GM18507 (cell line): Measurements from ENCODE around the gene PSMD6.
A peak's percentile ranks its signal among the peaks of the same experiment; 100 is the strongest.

ENCODE experiments used
- DNase-seq: peaks from one replicate; pipeline ENCODE4 v3.0.0; 2011; ENCODE audit warnings: low read depth; ENCODE audit not compliant: insufficient read length; ENCODE audit errors: extremely low spot score
- FAIRE-seq: peaks from 2 replicates; lab custom pipeline; 2011; peaks lifted over from hg19 to GRCh38; lab: Jason Lieb, UNC

The PSMD6 gene

DNA sequence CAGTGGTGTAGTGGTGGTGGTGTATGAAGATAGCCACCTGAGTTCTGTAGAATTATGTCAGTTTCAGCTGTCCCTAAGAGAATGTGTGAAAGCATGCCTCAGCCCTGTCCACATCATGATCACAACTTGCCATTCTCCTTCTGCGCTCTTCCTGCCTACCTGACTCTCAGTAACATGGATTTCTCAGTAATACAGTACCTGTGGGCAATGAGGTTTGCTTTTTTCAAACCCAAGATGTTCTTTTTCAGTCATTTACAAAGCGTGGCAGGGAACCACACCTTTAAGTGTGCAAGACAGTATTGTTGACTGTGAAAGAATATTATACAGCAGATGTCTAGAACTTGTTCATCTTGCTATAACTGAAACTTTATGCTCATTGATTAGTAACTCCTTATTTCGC, 38.9 kb downstream of the PSMD6 start:
- DNase-seq (no peak), FAIRE-seq (no peak)

DNA sequence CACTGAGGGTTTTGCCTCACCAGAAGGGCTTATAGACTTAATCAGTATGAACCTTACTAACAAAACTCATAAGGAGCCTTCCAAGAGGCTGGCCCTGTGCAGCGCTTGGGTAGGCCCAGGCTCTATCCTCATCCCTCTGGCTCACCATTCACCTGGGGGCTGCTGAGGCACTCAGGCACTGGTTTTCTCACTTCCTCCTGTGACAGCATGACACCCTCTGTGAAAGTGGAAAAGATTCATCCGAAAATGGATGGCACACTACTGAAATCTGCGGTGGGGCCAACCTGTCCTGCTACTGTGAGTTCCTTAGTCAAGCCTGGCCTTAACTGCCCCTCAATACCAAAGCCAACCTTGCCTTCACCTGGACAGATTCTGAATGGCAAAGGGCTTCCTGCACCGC, 41.3 kb downstream of the PSMD6 start:
- no peak for FAIRE-seq

GRCh38 chr3:63980830-63981498, 42.3 kb downstream of the PSMD6 start:
- FAIRE-seq, result no peak
- DNase-seq, result no peak

More for the DNA sequence above, 41.3 kb downstream of the PSMD6 start:
- DNase-seq, result no peak

- DNase-seq (no peak), FAIRE-seq (no peak)
Observed at GRCh38 chr3:63980019-63980418, 43.3 kb downstream of the PSMD6 start.

- FAIRE-seq, result no peak
Observed at GRCh38 chr3:63979093-63979885, 44.0 kb downstream of the PSMD6 start.

DNA sequence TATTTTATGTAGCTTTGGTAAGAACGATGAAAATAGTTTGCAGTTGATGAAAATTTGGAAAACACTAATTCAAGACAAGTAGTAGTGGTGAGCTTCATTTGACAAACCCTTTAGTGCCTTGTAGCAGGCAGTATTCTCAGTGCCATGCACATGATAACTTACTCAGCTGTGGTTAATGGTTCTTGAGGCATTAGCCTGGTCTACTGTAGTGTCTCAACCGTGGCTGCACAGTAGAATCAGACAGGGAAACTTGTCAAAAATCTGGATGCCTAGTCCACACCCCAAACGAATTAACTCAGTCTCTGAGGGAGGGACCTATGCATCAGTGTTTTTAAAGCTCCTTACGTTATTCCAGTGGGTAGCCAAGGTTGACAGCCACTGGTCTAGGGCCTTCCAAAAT, 45.4 kb downstream of the PSMD6 start:
- FAIRE-seq (no peak), DNase-seq (no peak)

More at GRCh38 chr3:63979093-63979885, 44.0 kb downstream of the PSMD6 start:
- DNase-seq, result no peak

DNA sequence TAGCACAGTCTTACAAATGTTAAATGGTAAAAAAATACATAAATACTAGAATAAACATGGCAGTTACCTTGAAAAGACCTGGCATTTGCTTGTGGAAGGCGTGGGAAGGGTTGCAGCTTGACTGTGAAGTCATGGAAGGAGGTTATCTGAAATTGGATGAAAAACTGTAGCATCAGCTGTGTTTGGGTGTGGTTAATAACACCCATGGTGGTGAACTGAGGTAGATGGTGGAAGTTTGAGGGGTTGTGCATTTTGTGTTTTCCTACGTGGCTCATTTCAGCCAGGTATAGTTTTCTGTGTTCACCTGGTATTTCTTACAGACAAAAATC, 46.5 kb downstream of the PSMD6 start:
- FAIRE-seq, result no peak
- no peak for DNase-seq

DNA sequence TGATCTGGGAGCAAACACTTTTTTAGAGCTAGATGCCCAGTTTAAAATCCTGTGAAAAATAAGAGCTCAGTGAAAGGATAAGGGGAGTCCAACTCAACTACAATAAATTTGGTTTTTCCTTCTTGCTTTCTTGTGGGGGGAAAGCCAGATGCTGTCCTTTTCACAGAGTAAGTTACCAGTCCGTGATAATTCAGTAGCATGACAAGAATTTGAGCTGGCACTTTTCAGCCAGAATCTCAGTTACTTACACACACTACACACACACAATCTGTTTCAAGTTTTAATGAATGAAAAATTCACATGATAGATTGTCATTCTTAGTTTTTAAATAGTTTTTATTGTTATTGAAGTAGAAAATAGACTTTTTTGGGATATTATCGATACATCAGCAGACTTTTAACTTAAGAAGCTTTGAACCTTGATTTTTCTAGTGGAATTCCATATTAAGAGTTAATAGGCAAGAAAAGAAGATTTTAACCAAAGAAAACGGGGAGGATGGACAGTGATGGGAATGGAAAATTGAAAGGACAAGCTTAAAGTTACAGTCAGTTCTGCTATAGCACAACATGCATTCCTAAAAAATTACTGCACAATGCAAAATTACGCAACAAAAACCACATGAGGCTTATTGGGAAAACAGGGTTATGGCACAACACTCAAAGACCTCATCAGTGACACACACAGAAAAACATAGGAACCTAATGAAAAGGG, 47.0 kb downstream of the PSMD6 start:
- no peak for FAIRE-seq
- DNase-seq, result no peak

DNA sequence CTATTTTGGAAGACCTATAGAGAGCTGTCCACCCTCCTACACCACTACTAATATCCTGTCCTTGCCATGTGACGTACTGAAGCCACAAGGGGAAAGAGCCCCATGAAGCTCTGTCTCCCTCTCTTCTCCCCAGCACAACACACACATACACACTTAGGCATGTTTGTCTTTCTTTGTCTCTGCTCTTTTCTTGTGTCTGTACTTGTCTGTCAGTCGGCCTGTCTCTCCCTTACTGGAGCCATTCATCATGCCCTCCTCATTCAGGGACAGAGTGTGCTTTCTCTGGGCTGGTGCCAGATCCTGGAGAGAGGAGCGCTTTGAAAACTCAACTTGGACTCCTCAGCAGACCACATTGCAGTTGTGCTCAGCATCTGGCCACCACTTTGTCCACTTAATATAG, 47.6 kb downstream of the PSMD6 start:
- DNase-seq (no peak), FAIRE-seq (no peak)

GRCh38 chr3:63974451-63974850, 48.8 kb downstream of the PSMD6 start:
- FAIRE-seq (no peak), DNase-seq (no peak)

- FAIRE-seq (no peak), DNase-seq (no peak)
Observed at GRCh38 chr3:63973406-63973805, 49.9 kb downstream of the PSMD6 start.

DNA sequence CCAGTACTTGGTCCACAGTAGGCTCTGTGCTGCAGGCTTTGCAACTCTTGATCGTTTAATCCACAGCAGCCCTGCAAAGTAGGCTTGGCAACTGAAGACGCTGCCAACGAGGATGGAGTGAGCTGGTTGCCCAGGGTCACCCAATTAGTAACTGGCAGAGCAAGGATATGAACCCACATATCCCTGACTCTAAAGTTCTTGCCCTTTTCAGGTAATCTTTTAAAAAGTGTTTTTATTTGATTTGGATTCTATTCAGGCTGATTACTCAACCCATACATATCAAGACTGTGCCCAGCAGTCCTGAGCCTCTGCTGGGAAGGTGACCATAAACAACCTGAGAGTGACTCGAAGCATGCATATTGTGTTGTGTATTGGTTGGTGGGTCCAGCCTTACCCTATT, 50.3 kb downstream of the PSMD6 start:
- FAIRE-seq, result no peak
- DNase-seq, result no peak

DNA sequence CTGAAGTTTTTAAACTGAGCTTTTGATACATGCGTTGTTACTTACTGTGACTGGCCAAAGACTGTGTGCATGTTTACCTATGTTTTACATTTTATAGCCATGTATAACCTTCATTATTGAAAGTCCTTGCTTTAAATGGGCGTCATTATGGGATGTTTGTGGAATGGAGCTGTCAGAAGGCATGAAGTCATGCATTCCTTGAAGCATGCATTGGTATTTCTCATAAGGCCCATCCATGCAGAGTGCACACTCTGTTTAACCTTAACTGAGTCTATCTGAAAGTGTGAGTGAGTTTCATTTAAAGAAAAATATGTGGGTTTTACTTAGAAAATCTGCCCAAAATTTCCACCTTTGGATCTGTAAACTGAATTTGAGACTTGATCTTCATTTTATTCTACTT, 51.1 kb downstream of the PSMD6 start:
- FAIRE-seq, result no peak

DNA sequence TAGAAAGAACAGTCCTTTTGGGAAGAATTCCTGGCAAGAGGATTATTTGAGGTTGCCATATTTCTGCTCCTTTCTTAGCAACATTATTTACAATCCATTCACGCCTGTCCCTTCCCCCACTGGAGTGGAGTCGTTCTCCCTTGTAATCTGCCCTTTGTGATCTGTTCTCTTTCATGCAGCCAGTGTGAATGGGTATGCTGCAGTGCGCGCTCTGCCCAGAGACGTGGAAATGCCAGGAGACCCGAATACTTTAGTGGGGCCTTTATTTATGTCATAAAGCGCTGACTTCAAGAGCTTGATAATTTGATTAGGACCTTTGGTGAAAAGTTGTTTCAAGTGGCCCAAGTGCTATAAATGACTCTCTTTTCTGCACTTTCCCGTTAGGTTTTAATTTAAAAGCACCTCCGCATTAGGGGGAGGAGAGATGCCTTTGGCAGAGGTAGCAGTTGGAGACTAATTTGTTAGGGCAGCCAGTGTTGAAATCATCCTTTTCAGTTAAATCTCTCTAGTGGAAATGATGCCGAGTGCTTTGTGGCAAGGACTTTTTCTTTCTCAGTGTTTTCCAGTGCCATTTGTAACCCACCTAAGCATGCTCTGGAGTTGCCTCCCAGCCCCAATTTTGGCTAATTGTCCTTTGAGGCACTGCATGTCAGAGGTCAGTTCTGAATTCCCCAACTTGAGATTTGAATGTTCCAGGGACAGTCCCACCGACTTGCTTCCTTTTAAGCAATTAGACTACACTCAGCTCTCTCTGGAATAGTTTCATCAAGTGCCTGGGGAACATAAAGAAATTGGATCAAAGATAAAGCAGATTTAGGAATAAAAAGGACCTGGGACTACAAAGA, 52.4 kb downstream of the PSMD6 start:
- FAIRE-seq (no peak), DNase-seq (no peak)

More for the DNA sequence above, 51.1 kb downstream of the PSMD6 start:
- DNase-seq, result no peak

DNA sequence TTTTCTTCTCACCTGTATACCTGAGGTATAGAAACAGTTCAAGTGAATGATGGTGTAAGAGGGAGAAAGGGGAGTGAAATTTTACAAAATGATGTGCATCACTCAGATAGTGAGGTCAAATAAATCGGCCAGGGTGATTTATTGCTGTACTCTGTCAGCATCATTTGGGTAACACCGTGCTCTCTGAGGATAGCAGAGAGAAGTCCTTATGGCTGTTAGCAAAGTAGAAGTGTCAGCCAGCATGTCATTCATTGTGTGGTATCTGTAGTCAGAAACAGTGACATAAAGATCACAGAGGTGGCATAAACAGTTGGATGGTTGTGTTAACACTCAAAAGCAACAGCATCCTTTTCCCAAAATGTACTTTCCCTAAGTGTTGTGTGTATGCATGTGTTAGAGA, 53.4 kb downstream of the PSMD6 start:
- FAIRE-seq (no peak), DNase-seq (no peak)

- FAIRE-seq (peak; percentile 42), DNase-seq (no peak)
Observed at GRCh38 chr3:63968612-63969350, 54.5 kb downstream of the PSMD6 start.

DNA sequence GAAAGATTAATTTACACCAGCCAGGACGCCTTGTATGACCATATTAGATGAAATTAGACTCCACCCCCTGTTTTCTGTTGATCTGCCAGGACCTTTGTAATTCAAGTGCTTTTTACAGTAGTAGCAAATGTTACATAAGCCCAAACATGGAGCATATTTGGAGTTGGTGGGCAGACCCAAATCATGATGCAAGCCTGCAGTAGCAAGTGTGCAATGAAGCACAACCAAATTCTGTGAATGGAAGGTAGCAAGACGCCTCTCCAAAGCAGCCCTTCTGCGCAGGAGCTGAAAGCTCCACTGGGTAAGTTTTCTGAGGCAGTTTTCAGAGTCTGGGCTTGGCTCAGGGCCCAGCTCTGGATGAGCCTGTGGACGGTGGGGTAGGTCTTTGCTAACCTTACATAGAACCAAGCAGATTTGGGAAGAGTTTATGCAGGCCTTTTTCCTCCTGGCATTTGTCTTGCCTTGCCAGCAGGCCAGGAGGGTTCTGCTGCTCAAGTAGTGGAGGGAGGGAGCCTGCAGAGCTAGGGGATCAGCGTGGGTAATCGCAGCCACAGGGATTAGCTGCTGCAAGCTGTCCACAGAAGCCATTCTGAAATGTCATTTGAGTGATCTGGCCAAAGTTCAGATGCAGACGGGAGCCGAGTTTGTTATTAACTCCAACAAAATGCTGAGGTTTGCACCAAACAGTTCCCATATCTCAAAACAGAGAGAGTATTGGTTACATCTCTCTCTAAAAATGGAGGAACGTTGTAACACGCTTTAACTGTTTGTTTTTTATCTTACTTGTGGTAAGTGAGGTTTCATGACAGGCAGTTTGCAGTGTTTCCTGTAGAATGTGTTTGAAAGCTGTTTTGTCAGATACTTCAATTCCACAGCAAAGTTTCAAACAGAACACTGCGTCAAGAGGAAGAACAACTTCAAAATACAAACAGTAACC, 55.4 kb downstream of the PSMD6 start:
- no peak for DNase-seq

GRCh38 chr3:63966871-63967270, 56.4 kb downstream of the PSMD6 start:
- FAIRE-seq, result peak; percentile 21
- no peak for DNase-seq

More for the DNA sequence above, 55.4 kb downstream of the PSMD6 start:
- FAIRE-seq, result peak; percentile 83
